ENCODE results near the gene PTPRM.

The PTPRM gene

GRCh38 chr18:7678801-7679200 is 111.7 kb downstream of the PTPRM start:
- Mint-ChIP-seq H3K27ac (no peak overlapping the region), H3K27me3 (ENCODE audit: low read depth, poor library complexity) (no peaks in the 10 kb centered on the region), H3K4me3 (no peak overlapping the region), H3K4me1 (peaks cover 44% of the 10 kb centered on the region), H3K36me3 (ENCODE audit: low read depth) (no peaks in the 10 kb centered on the region), H3K9me3 (no peaks in the 10 kb centered on the region)
- no peak for DNase-seq
- TF ChIP-seq CTCF (IDR thresholded peaks at IDR 0.05), result no peak

DNA sequence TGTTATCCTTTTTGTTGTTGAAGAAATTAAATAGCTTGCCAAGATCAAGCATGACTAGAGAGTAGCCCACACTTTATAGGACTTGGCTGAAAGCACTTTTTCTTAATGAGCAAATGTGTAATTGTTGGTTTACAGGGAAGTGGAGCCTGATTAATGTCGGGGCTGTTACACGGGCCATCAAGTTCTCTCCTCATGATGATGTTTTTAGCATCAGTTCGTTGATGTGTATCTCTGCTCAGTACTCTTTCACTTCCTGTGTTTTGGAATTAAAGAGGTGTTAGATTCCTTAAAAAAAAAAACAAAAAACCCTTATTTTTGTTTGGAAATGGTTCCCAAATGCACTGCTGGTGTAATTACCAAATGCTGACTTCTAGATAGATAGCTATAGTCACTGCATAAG is 114.2 kb downstream of the PTPRM start:
- DNase-seq, result no peak
- Mint-ChIP-seq H3K36me3 (ENCODE audit: low read depth) (no peaks in the 10 kb centered on the region), H3K27ac (peak overlapping the region; percentile 9), H3K4me1 (peaks cover 64% of the 10 kb centered on the region), H3K27me3 (ENCODE audit: low read depth, poor library complexity) (no peaks in the 10 kb centered on the region), H3K9me3 (no peaks in the 10 kb centered on the region), H3K4me3 (peak overlapping the region; percentile 16)
- no peak for TF ChIP-seq CTCF (IDR thresholded peaks at IDR 0.05)

DNA sequence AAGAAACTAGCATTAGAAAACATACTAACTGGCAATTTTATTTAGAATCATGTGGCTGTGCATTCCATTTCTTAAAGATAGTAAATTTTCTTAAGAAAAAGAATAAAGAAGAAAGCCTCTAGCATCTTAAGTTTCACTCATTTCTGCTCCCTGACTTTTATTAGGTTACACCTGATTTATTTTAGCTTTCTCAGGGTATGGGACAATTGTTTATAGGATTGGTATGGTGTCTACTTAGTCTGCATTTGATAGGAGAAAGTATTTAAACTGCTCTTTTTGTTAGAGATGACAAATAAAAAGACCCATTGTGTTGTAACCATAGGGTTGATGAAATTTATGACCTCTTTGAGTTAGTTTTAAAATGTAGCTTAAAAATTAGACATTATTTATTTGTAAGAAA is 115.2 kb downstream of the PTPRM start:
- DNase-seq, result no peak
- Mint-ChIP-seq H3K27me3 (ENCODE audit: low read depth, poor library complexity) (no peaks in the 10 kb centered on the region), H3K4me1 (peaks cover 61% of the 10 kb centered on the region), H3K36me3 (ENCODE audit: low read depth) (no peaks in the 10 kb centered on the region), H3K9me3 (no peaks in the 10 kb centered on the region), H3K27ac (peak overlapping the region; percentile 37), H3K4me3 (peak overlapping the region; percentile 41)
- no peak for TF ChIP-seq CTCF (IDR thresholded peaks at IDR 0.05)

DNA sequence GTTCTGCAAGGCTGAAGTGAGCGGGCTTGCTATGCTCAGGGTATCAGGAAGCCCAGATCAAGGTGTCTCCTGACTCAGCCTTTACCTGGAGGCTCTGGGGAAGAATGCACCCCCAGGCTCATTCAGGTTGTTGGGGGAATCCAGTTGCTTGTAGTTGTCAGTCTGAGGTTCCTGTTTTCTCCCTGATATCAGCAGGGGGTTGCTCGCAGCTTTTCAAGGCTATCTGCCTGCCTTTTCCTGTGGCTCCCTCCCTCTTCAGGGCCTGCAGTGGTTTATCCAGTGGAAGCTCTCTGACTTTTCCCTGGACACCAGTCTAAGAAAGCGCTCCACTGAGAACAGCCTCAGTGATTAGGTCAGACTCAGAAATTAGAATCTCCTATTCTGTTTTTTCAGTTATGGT is 116.6 kb downstream of the PTPRM start:
- no peak overlapping the region for H3K27ac Mint-ChIP-seq
- TF ChIP-seq CTCF (IDR thresholded peaks at IDR 0.05), result no peak
- H3K27me3 Mint-ChIP-seq (ENCODE audit: low read depth, poor library complexity), result no peaks in the 10 kb centered on the region

DNA sequence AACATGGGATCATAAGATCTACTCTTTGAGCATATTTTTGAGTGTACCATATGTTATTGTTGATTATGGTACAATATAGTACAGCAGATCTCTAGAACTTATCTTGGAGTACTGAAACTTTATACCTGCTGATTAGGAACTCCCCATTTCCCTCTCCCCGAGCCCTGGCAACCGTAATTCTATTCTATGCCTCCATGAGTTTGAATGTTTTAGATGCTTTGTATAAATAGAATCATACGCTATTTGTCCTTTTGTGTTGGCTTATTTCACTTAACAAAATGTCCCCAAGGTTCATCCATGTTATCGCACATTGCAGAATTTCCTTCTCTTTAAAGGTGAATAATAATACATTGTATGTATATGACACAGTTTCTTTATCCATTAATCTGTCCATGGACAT is 117.2 kb downstream of the PTPRM start:
- Mint-ChIP-seq H3K4me1 (peaks cover 57% of the 10 kb centered on the region), H3K27ac (no peak overlapping the region), H3K9me3 (no peaks in the 10 kb centered on the region), H3K4me3 (no peak overlapping the region), H3K27me3 (ENCODE audit: low read depth, poor library complexity) (no peaks in the 10 kb centered on the region), H3K36me3 (ENCODE audit: low read depth) (no peaks in the 10 kb centered on the region)
- no peak for DNase-seq
- no peak for TF ChIP-seq CTCF (IDR thresholded peaks at IDR 0.05)

More for the DNA sequence above, 116.6 kb downstream of the PTPRM start:
- Mint-ChIP-seq H3K4me3 (no peak overlapping the region), H3K4me1 (peaks cover 57% of the 10 kb centered on the region), H3K9me3 (no peaks in the 10 kb centered on the region), H3K36me3 (ENCODE audit: low read depth) (no peaks in the 10 kb centered on the region)
- DNase-seq, result no peak

DNA sequence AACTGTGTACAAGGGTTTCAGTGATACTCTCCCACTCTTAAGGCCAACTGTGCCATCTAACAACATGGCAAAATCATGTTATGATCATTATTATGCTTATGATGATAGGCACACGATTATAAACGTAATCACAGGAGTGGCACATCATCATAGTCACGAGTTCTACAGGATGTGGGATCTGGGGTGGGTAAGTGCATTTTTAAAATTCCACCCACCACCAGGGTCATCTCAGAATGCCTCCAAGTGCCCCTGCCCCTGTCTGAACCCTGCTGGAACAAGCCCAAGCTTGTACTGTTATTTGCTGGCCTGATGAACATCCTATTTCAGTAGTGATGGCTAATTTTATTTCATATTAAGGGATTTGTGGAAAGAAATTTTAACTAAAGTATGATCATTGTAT is 117.8 kb downstream of the PTPRM start:
- TF ChIP-seq CTCF (IDR thresholded peaks at IDR 0.05), result no peak
- Mint-ChIP-seq H3K4me3 (no peak overlapping the region), H3K27ac (no peak overlapping the region), H3K36me3 (ENCODE audit: low read depth) (no peaks in the 10 kb centered on the region), H3K4me1 (peaks cover 57% of the 10 kb centered on the region), H3K27me3 (ENCODE audit: low read depth, poor library complexity) (no peaks in the 10 kb centered on the region), H3K9me3 (no peaks in the 10 kb centered on the region)
- DNase-seq, result no peak
